ENCODE results near the gene DTNB. TPM values are rescaled to one million over a fixed set of nuclear protein-coding genes. Genes with fewer than 3 reads are reported as not detected.
A peak's percentile ranks its signal among the peaks of the same experiment; 100 is the strongest.

The DTNB gene
- total RNA-seq, 1 donor = 12.9 TPM

GRCh38 chr2:25592766-25593292 lies 80.5 kb downstream of the DTNB start:
- no peak for DNase-seq (ENCODE audit: low read depth in 2 of 3, low spot score in 2 of 3)

- DNase-seq (ENCODE audit: low read depth in 2 of 3, low spot score in 2 of 3) = no peak
These were observed 82.4 kb downstream of the DTNB start for GRCh38 chr2:25590921-25591505.

DNA sequence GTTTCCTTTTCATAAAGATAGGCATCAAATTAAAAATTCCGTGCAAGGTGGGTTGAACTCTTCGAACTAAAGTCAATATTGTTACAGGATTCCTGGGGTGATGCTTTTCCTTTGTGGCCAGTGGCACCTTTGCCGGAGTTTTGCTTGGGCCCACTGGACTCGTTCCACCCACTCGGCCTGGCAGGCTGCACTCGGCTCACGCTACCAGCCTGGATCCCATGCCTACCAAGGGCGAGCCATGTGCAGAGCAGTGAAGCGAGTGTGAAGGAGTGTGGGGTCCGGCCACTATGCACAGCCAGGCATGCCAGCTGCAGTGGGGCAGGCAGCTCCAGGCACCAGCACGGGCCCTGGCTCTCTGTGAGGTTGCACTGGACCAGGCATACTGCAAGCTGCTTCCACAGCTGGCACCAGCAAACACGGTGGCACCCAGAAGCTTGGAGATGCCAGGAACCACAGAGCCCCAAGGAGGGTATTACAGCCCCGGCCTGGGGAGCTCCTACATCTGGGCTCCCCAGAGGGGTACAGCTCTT lies 83.6 kb downstream of the DTNB start:
- no peak for DNase-seq (ENCODE audit: low read depth in 2 of 3, low spot score in 2 of 3)

GRCh38 chr2:25588576-25588975 lies 84.8 kb downstream of the DTNB start:
- DNase-seq (ENCODE audit: low read depth in 2 of 3, low spot score in 2 of 3) = no peak

- no peak for DNase-seq (ENCODE audit: low read depth in 2 of 3, low spot score in 2 of 3)
These were observed 86.0 kb downstream of the DTNB start for GRCh38 chr2:25587361-25587760.

DNA sequence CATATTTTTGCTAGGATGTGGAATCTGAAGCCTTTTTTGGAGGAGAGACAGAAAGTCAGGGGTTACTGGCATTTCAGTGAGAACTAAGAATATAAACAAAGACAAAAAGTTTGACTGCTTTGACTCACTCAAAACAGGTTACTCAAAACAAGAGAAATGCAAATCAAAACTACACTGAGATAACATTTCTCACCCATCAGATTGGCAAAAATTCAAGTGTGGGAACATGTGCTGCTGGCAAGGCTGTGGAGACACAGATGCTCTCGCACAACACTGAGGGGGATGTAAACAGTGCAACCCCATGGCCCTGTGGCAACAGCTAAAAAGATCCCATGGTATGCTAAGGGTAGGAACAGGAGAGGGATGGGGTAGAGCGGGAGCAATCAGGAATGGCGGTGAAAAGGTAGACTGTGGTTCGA lies 86.6 kb downstream of the DTNB start:
- no peak for DNase-seq (ENCODE audit: low read depth in 2 of 3, low spot score in 2 of 3)

GRCh38 chr2:25585189-25585588 lies 88.2 kb downstream of the DTNB start:
- no peak for DNase-seq (ENCODE audit: low read depth in 2 of 3, low spot score in 2 of 3)

DNA sequence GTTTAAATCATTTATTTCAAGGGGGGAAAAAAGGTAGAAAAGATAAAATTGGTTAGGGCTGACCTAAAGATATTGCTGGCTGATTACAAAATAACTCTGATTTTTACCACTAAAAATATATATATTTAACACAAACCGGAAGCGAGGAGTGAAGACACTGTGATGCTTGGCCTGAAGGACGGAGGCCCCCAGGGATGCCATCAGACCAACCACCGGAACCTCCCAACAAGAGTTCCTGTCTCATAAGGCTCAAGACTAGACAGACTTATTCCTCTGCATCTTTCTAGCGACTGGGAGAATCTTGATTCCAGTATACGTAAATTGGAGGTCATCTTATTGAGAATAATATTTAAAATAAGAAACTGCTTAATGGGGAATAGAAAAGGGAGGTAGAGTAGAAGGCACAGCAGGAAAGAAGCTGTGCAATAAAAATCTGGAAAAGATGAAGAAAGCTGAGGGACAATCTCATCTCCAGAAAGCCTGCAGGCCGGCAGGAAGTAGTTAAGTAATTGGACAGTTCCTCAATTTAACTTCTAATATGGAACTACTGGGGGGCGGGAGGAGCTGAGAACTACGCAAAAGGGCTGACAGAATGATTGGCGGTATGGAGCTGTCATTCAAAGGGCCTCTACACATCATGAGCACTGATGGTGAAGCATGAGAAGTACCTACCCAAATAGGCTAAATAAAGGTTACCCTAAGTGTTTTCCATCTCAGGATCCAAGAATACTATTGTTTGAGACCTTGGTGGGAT lies 91.1 kb downstream of the DTNB start:
- DNase-seq (ENCODE audit: low read depth in 2 of 3, low spot score in 2 of 3) = peak in 1 of 3 donors; percentile 15

- DNase-seq (ENCODE audit: low read depth in 2 of 3, low spot score in 2 of 3) = no peak
These were observed 96.8 kb downstream of the DTNB start for GRCh38 chr2:25576596-25576995.

DNA sequence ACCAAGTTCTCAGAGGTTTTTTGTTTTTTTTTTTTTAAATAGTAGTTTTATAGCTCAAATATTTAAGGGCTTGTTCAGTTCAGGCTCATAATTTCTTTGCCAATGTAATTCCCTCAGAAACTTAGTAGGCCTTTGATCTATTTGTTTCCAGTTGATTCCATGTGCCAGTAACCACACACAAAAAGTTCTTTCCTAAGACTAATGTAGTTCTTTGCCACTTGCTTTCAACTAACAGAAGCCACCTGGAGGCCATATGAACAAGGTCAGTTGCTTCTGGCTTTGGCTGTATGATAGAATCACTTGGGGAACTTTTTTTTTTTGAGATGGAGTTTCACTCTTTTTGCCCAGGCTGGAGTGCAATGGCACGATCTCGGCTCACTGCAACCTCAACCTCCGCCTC lies 100.7 kb downstream of the DTNB start:
- DNase-seq (ENCODE audit: low read depth in 2 of 3, low spot score in 2 of 3) = no peak

- DNase-seq (ENCODE audit: low read depth in 2 of 3, low spot score in 2 of 3) = no peak
These were observed 103.1 kb downstream of the DTNB start for GRCh38 chr2:25570161-25570845.

DNA sequence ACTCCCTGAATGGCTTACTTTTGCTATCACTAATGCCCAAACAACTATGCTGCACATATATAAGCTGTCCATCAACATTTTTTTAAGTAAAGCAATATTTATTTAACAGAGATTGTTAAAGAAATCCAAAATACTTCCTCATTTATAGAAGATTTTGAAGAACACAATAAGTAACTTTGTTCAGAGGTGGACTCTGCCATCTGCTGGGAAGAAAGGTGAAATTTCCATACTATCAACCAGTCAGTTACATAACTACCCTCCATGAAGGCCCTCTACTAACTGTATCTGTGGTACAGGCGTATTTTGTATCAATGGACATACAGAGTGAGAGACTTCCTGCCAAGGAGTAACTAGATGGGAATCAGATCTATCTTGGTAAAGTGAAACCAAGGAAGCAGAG lies 106.0 kb downstream of the DTNB start:
- DNase-seq (ENCODE audit: low read depth in 2 of 3, low spot score in 2 of 3) = peak in 2 of 3 donors; percentile 72 to 88

DNA sequence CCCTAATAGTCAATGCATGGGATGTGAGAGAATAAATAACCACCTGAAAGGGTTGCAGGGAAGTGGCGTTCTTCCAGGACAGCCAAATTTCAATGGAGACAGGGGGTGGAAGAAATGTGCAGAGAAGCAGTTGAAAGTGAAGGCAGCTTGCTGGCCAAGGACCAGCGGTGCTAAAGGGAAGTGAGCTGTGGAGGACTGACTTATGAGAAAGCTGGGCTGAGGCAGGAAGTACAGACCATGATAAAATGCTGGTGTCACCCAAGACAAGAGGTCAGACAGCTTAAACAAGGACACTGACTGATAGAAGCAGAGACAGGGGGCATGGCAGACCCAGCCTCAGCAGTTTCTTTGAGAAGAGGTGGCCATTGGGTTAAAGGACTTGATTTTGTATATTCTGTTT lies 106.7 kb downstream of the DTNB start:
- DNase-seq (ENCODE audit: low read depth in 2 of 3, low spot score in 2 of 3) = peak in 2 of 3 donors; percentile 65 to 71

DNA sequence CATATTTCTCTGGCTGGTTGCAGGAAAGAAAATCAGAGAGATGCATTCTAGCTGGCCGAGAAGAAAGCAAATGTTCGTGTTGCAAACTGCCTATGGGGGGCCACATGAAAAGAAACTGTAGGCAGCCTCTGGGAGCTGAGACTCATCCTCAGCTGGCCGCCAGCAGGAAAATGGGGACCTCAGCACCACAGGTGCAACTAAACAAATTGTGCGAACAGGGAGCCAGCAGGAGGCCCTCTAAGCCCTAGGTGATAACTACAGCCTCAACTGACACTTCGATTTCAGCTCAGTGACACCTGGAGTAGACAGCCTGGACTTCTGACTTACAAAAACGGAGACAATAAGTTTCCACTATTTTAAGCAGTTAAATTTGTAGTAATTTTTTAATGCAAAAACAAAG lies 107.3 kb downstream of the DTNB start:
- no peak for DNase-seq (ENCODE audit: low read depth in 2 of 3, low spot score in 2 of 3)

DNA sequence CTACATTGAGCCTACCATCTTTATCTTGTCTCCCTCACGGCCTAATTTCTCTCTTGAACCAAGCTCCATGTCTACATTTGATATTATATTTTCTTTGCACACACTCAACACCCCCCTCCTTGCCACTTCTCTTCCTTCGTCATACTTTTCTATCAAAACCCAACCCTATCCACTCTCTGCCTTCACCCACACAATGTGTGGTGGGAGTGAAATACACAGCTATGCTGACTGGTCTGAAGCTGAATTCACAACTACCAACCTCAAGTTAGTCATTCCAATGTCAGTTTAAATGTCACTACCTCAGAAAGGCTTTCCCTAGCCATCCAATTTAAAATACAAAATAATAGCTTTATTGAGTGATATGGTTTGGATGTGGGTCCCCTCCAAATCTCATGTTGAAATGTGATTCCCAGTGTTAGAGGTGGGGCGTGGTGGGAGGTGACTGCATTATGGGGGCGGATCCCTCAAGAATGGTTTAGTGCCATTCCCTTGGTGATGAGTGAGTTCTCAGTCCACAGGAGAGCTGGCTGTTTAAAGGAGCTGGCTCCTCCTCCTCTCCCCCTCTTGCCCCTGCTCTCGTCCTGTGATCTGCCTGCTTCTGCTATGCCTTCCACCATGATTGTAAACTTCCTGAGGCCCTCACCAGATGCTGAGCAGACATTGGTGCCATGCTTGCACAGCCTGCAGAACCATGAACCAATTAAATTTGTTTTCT lies 112.1 kb downstream of the DTNB start:
- DNase-seq (ENCODE audit: low read depth in 2 of 3, low spot score in 2 of 3) = no peak

- DNase-seq (ENCODE audit: low read depth in 2 of 3, low spot score in 2 of 3) = no peak
These were observed 114.2 kb downstream of the DTNB start for GRCh38 chr2:25559148-25559547.

- DNase-seq (ENCODE audit: low read depth in 2 of 3, low spot score in 2 of 3) = peak in 2 of 3 donors; percentile 85 to 94
These were observed 115.1 kb downstream of the DTNB start for GRCh38 chr2:25558262-25558661.

GRCh38 chr2:25557179-25558036 lies 116.0 kb downstream of the DTNB start:
- DNase-seq (ENCODE audit: low read depth in 2 of 3, low spot score in 2 of 3) = peak in 1 of 3 donors; percentile 11

GRCh38 chr2:25552318-25552717 lies 121.1 kb downstream of the DTNB start:
- DNase-seq (ENCODE audit: low read depth in 2 of 3, low spot score in 2 of 3) = no peak

- DNase-seq (ENCODE audit: low read depth in 2 of 3, low spot score in 2 of 3) = peak in 1 of 3 donors; percentile 26
These were observed 122.1 kb downstream of the DTNB start for GRCh38 chr2:25551316-25551715.
